Measurements from ENCODE around the gene SLC38A6.

Gene SLC38A6

GRCh38 chr14:60981633-60982455 is 799 bp downstream of the SLC38A6 start:
- FAIRE-seq = no peak

GRCh38 chr14:60984196-60984595 is 3.2 kb downstream of the SLC38A6 start:
- FAIRE-seq = peak; percentile 29

- FAIRE-seq = peak; percentile 72
Measured at GRCh38 chr14:60986500-60986899, 5.5 kb downstream of the SLC38A6 start.

GRCh38 chr14:60989599-60989998 is 8.6 kb downstream of the SLC38A6 start:
- no peak for FAIRE-seq

- no peak for FAIRE-seq
Measured at GRCh38 chr14:60998617-60999016, 17.6 kb downstream of the SLC38A6 start.

- no peak for FAIRE-seq
Measured at GRCh38 chr14:60999536-60999935, 18.5 kb downstream of the SLC38A6 start.

- FAIRE-seq = no peak
Measured at GRCh38 chr14:61003571-61003970, 22.5 kb downstream of the SLC38A6 start.

- no peak for FAIRE-seq
Measured at GRCh38 chr14:61019537-61019936, 38.5 kb downstream of the SLC38A6 start.

GRCh38 chr14:61025251-61026223 is 44.5 kb downstream of the SLC38A6 start:
- FAIRE-seq = peak; percentile 99

GRCh38 chr14:61026526-61026925 is 45.5 kb downstream of the SLC38A6 start:
- peak; percentile 16 for FAIRE-seq

GRCh38 chr14:61031026-61031425 is 50.0 kb downstream of the SLC38A6 start:
- FAIRE-seq = no peak

- peak; percentile 99 for FAIRE-seq
Measured at GRCh38 chr14:61033054-61033453, 52.0 kb downstream of the SLC38A6 start.

- no peak for FAIRE-seq
Measured at GRCh38 chr14:61033855-61034254, 52.8 kb downstream of the SLC38A6 start.

- no peak for FAIRE-seq
Measured at GRCh38 chr14:61034416-61035120, 53.5 kb downstream of the SLC38A6 start.

GRCh38 chr14:61037215-61037614 is 56.2 kb downstream of the SLC38A6 start:
- FAIRE-seq = peak; percentile 46

- FAIRE-seq = no peak
Measured at GRCh38 chr14:61041704-61042103, 60.7 kb downstream of the SLC38A6 start.

GRCh38 chr14:61042220-61042619 is 61.2 kb downstream of the SLC38A6 start:
- no peak for FAIRE-seq

- no peak for FAIRE-seq
Measured at GRCh38 chr14:61043506-61043905, 62.5 kb downstream of the SLC38A6 start.

- no peak for FAIRE-seq
Measured at GRCh38 chr14:61047021-61047420, 66.0 kb downstream of the SLC38A6 start.

GRCh38 chr14:61048640-61049039 is 67.6 kb downstream of the SLC38A6 start:
- no peak for FAIRE-seq

- peak; percentile 25 for FAIRE-seq
Measured at GRCh38 chr14:61050417-61050816, 69.4 kb downstream of the SLC38A6 start.

- no peak for FAIRE-seq
Measured at GRCh38 chr14:61051051-61051450, 70.0 kb downstream of the SLC38A6 start.

GRCh38 chr14:61051621-61052020 is 70.6 kb downstream of the SLC38A6 start:
- FAIRE-seq = no peak

Data from A204.1 (cell line).